Breast epithelium (tissue), 3 donors: ENCODE data around the gene KCNG4.

Experiments
- CTCF ChIP-seq, 3 donors: fragments of 450-650 bp; IDR thresholded peaks; one replicate each; pipeline ENCODE4 v1.5.1; 2016 to 2017; ENCODE audit warnings: antibody characterized with exemption in 3 of 3, mild to moderate bottlenecking in 3 of 3, moderate library complexity in 3 of 3
- POLR2A ChIP-seq: fragments of 450-650 bp; IDR thresholded peaks from one replicate; pipeline ENCODE4 v1.6.1; 2016; ENCODE audit warnings: antibody characterized with exemption, mild to moderate bottlenecking, moderate library complexity

- TF ChIP-seq CTCF (IDR thresholded peaks at IDR 0.05) = no peak
- TF ChIP-seq POLR2A = no peak
These were observed 55.0 kb downstream of the KCNG4 start for GRCh38 chr16:84184775-84185174.
